Activated CD8-positive, alpha-beta memory T cell treated with anti-CD3 and anti-CD28 coated beads, Interleukin-2, amount 50 U/mL, for 1 hour (primary cell): Measurements from ENCODE around the gene ADRB1.

Source experiments
- DNase-seq: peaks from one replicate; pipeline ENCODE4 v3.0.0-alpha.2; 2020; ENCODE audit errors: extremely low read depth

ADRB1 gene

GRCh38 chr10:114057855-114058254, 14.2 kb downstream of the ADRB1 start:
- no peak for DNase-seq

GRCh38 chr10:114058297-114058696, 14.6 kb downstream of the ADRB1 start:
- DNase-seq, result no peak

GRCh38 chr10:114059561-114059960, 15.9 kb downstream of the ADRB1 start:
- DNase-seq, result no peak

- DNase-seq, result no peak
Measured at GRCh38 chr10:114060456-114060855, 16.8 kb downstream of the ADRB1 start.

GRCh38 chr10:114061148-114061547, 17.5 kb downstream of the ADRB1 start:
- no peak for DNase-seq

- DNase-seq, result no peak
Measured at GRCh38 chr10:114061789-114062188, 18.1 kb downstream of the ADRB1 start.

- DNase-seq, result no peak
Measured at GRCh38 chr10:114064151-114065048, 20.7 kb downstream of the ADRB1 start.

GRCh38 chr10:114065049-114065435, 21.4 kb downstream of the ADRB1 start:
- DNase-seq, result no peak

GRCh38 chr10:114068054-114068707, 24.5 kb downstream of the ADRB1 start:
- no peak for DNase-seq

GRCh38 chr10:114070710-114071109, 27.0 kb downstream of the ADRB1 start:
- no peak for DNase-seq

GRCh38 chr10:114071178-114071577, 27.5 kb downstream of the ADRB1 start:
- no peak for DNase-seq

GRCh38 chr10:114073395-114074186, 29.9 kb downstream of the ADRB1 start:
- DNase-seq, result no peak

- no peak for DNase-seq
Measured at GRCh38 chr10:114075093-114075492, 31.4 kb downstream of the ADRB1 start.

GRCh38 chr10:114077347-114077746, 33.7 kb downstream of the ADRB1 start:
- no peak for DNase-seq

- no peak for DNase-seq
Measured at GRCh38 chr10:114077815-114078219, 34.2 kb downstream of the ADRB1 start.

- DNase-seq, result no peak
Measured at GRCh38 chr10:114078346-114078745, 34.7 kb downstream of the ADRB1 start.

GRCh38 chr10:114079421-114079820, 35.8 kb downstream of the ADRB1 start:
- no peak for DNase-seq

GRCh38 chr10:114081911-114082583, 38.4 kb downstream of the ADRB1 start:
- DNase-seq, result no peak

GRCh38 chr10:114083040-114083439, 39.4 kb downstream of the ADRB1 start:
- DNase-seq, result no peak

- DNase-seq, result no peak
Measured at GRCh38 chr10:114084215-114084614, 40.5 kb downstream of the ADRB1 start.

- no peak for DNase-seq
Measured at GRCh38 chr10:114087255-114087654, 43.6 kb downstream of the ADRB1 start.

GRCh38 chr10:114087655-114088054, 44.0 kb downstream of the ADRB1 start:
- DNase-seq, result no peak
